GM23338 (cell line): ENCODE data around the gene MET. TPM values are rescaled to one million over a fixed set of nuclear protein-coding genes. Genes with fewer than 3 reads are reported as not detected.

Source experiments
- ATAC-seq: fragments of 200-7000 bp; cut with Tn5 transposase; 3 replicates; pipeline ENCODE4 v1.9.1; 2020
- DNase-seq: peaks from one replicate; pipeline ENCODE4 v3.0.0-alpha.2; 2015; ENCODE audit warnings: low spot score
- H2AFZ ChIP-seq: fragments of 200-600 bp; sonication (generic); 2 replicates; pipeline ENCODE4 v1.8.0; 2016; ENCODE audit warnings: antibody characterized with exemption, mild to moderate bottlenecking, moderate library complexity
- H3F3A ChIP-seq: fragments of 200-600 bp; sonication (generic); replicated peaks from 2 replicates; pipeline ENCODE4 v1.8.0; 2017; ENCODE audit warnings: antibody characterized with exemption, mixed run types, low read depth
- H3K27ac ChIP-seq: fragments of 200-600 bp; sonication (generic); 2 replicates; pipeline ENCODE4 v1.6.1; 2016; ENCODE audit warnings: low read depth
- H3K27me3 ChIP-seq: fragments of 200-600 bp; sonication (generic); 2 replicates; pipeline ENCODE4 v1.8.0; 2016; ENCODE audit warnings: mild to moderate bottlenecking, mixed run types, moderate library complexity; ENCODE audit not compliant: insufficient read depth
- H3K36me3 ChIP-seq: fragments of 200-600 bp; sonication (generic); 2 replicates; pipeline ENCODE4 v1.8.0; 2016; ENCODE audit warnings: mild to moderate bottlenecking; ENCODE audit not compliant: insufficient read depth
- H3K4me1 ChIP-seq: fragments of 200-600 bp; sonication (generic); 2 replicates; pipeline ENCODE4 v1.8.0; 2016; ENCODE audit warnings: mild to moderate bottlenecking, moderate library complexity; ENCODE audit not compliant: insufficient read depth
- H3K4me2 ChIP-seq: fragments of 200-600 bp; sonication (generic); 2 replicates; pipeline ENCODE4 v1.7.1; 2017; ENCODE audit warnings: mixed run types
- H3K4me3 ChIP-seq: fragments of 200-600 bp; sonication (generic); 2 replicates; pipeline ENCODE4 v1.6.1; 2016; ENCODE audit warnings: mixed run types
- H3K79me2 ChIP-seq: fragments of 200-600 bp; sonication (generic); replicated peaks from 2 replicates; pipeline ENCODE4 v1.8.0; 2017; ENCODE audit warnings: mild to moderate bottlenecking; ENCODE audit not compliant: insufficient read depth
- H3K9me2 ChIP-seq: fragments of 200-600 bp; sonication (generic); 2 replicates; pipeline ENCODE4 v1.8.0; 2017; ENCODE audit not compliant: insufficient read depth
- H4K20me1 ChIP-seq: fragments of 200-600 bp; sonication (generic); replicated peaks from 2 replicates; pipeline ENCODE4 v1.8.0; 2017; ENCODE audit warnings: mild to moderate bottlenecking; ENCODE audit not compliant: insufficient read depth
- H3K27ac Mint-ChIP-seq: 2 replicates; pipeline ENCODE4 v1.8.0; 2020; ENCODE audit warnings: inconsistent platforms, mild to moderate bottlenecking, moderate library complexity, mixed read lengths
- H3K27me3 Mint-ChIP-seq: 3 replicates; pipeline ENCODE4 v1.8.0; 2022; ENCODE audit warnings: low read depth, mild to moderate bottlenecking, moderate library complexity, mixed read lengths, inconsistent platforms; ENCODE audit not compliant: insufficient read depth, poor library complexity
- H3K36me3 Mint-ChIP-seq: 3 replicates; pipeline ENCODE4 v1.8.0; 2021; ENCODE audit warnings: low read depth, mild to moderate bottlenecking, inconsistent platforms, moderate library complexity, mixed read lengths
- H3K4me1 Mint-ChIP-seq: 3 replicates; pipeline ENCODE4 v1.8.0; 2020; ENCODE audit warnings: mild to moderate bottlenecking, inconsistent platforms, mixed read lengths
- H3K4me3 Mint-ChIP-seq: 3 replicates; pipeline ENCODE4 v1.8.0; 2021; ENCODE audit warnings: moderate library complexity, mild to moderate bottlenecking, inconsistent platforms, mixed read lengths
- H3K9me3 Mint-ChIP-seq: 3 replicates; pipeline ENCODE4 v1.8.0; 2020; ENCODE audit warnings: moderate library complexity, mild to moderate bottlenecking, inconsistent platforms, mixed read lengths
- CREB1 ChIP-seq: fragments of 250-450 bp; sonication (Bioruptor Pico); IDR thresholded peaks from 2 replicates; pipeline ENCODE4 v1.5.0; 2020; ENCODE audit warnings: low read depth, mild to moderate bottlenecking, moderate library complexity
- EZH2 ChIP-seq: fragments of 200-600 bp; sonication (generic); IDR thresholded peaks from one replicate; pipeline ENCODE4 v1.8.0; 2017; ENCODE audit warnings: antibody characterized with exemption, mild to moderate bottlenecking, low read depth; ENCODE audit not compliant: unreplicated experiment
- EZH2phosphoT487 ChIP-seq: fragments of 200-600 bp; sonication (generic); IDR thresholded peaks from one replicate; pipeline ENCODE4 v1.8.1; 2018; ENCODE audit warnings: antibody characterized with exemption; ENCODE audit not compliant: unreplicated experiment
- NANOG ChIP-seq: IDR thresholded peaks from 2 replicates; pipeline ENCODE4 v1.6.1; 2016; ENCODE audit warnings: antibody characterized with exemption, borderline replicate concordance
- POLR2AphosphoS5 ChIP-seq: IDR thresholded peaks from 2 replicates; pipeline ENCODE4 v1.6.1; 2016; ENCODE audit warnings: antibody characterized with exemption, low read depth
- REST ChIP-seq: IDR thresholded peaks from one replicate; pipeline ENCODE4 v1.6.1; 2018; ENCODE audit warnings: antibody characterized with exemption; ENCODE audit not compliant: unreplicated experiment
- STAT1 ChIP-seq: IDR thresholded peaks from one replicate; pipeline ENCODE4 v1.6.1; 2016; ENCODE audit warnings: antibody characterized with exemption; ENCODE audit not compliant: unreplicated experiment
- ZNF462 ChIP-seq: fragments of 250-450 bp; sonication (Bioruptor Pico); IDR thresholded peaks from 2 replicates; pipeline ENCODE4 v1.5.0; 2020; ENCODE audit warnings: mild to moderate bottlenecking, moderate library complexity
- polyA plus RNA-seq: library from polyadenylated mRNA; unstranded; fragments of >200 nt; fragmentation: Nextera tagmentation; extraction: Ambion mirVana; gene quantifications from 2 replicates; pipeline ENCODE4 v1.2.1, GENCODE V29; 2016
- total RNA-seq: library from RNA; depleted of rRNA; stranded (reverse); fragments of >200 nt; shearing (Covaris generic); gene quantifications from 2 replicates; pipeline ENCODE4 v1.2.3, GENCODE V29; 2014

The MET gene
- total and polyA plus RNA-seq, 2 experiments from 2014 or later = 4.8 to 23.1 TPM

GRCh38 chr7:116675812-116676355 is 3.9 kb downstream of the MET start (continued):
- TF ChIP-seq REST (no peak), STAT1 (no peak), EZH2 (no peak)

- H3K36me3 Mint-ChIP-seq = no peaks in the 10 kb centered on the region
- peaks cover 4% of the 10 kb centered on the region; the same call in 1 of the 2 replicates for H3K27me3 ChIP-seq
- H4K20me1 ChIP-seq = no peaks in the 10 kb centered on the region
- H3K27me3 Mint-ChIP-seq = no peaks in the 10 kb centered on the region
- H3K79me2 ChIP-seq = 0 out of 2 replicates have a peak, but pooled peaks cover 3% of the 10 kb centered on the region
- peaks cover 13% of the 10 kb centered on the region for H3K4me1 Mint-ChIP-seq
- no peak for TF ChIP-seq NANOG
- no peak for TF ChIP-seq STAT1
- TF ChIP-seq POLR2AphosphoS5 = no peak
- TF ChIP-seq CREB1 (CRISPR knock-in tag) = no peak
- TF ChIP-seq REST = no peak
- no peak for TF ChIP-seq EZH2phosphoT487
- no peak for TF ChIP-seq ZNF462 (CRISPR knock-in tag)
- peaks cover 20% of the 10 kb centered on the region for H3K4me1 ChIP-seq
- ATAC-seq = no peak
- no peak overlapping the region for H2AFZ ChIP-seq
- H3F3A ChIP-seq = no peaks in the 10 kb centered on the region
- no peak overlapping the region for H3K4me2 ChIP-seq
- no peaks in the 10 kb centered on the region for H3K9me3 Mint-ChIP-seq
- no peak overlapping the region for H3K4me3 ChIP-seq
- no peak for DNase-seq
- H3K4me3 Mint-ChIP-seq = no peak overlapping the region
- H3K27ac ChIP-seq = no peak overlapping the region
- H3K27ac Mint-ChIP-seq = no peak overlapping the region
- H3K9me2 ChIP-seq = no peaks in the 10 kb centered on the region
- H3K36me3 ChIP-seq = no peaks in the 10 kb centered on the region
These were observed 6.8 kb downstream of the MET start for GRCh38 chr7:116678780-116679179.
